A549 (cell line): ENCODE results near the gene CLDN2. TPM values are rescaled to one million over a fixed set of nuclear protein-coding genes. Genes with fewer than 3 reads are reported as not detected.
A peak's percentile ranks its signal among the peaks of the same experiment; 100 is the strongest.

Experiments used
- ATAC-seq, 2 experiments: fragments of 200-7000 bp in 1 of 2; fragments of >200 bp in 1 of 2; cut with Nextera tagmentation in 1 of 2; cut with Tn5 transposase in 1 of 2; 3 replicates each; pipeline versions ENCODE4 v1.8.0 to v1.9.1; 2018 to 2020; ENCODE audit warnings: mild to moderate bottlenecking in 1 of 2, moderate library complexity in 1 of 2
- CTCF ChIA-PET: fragments of 300-600 bp; sonication (Branson Sonifier 250); formaldehyde crosslinking; extraction: SDS; loops from one replicate; lab custom pipeline; 2021; ENCODE audit warnings: antibody characterized with exemption, inconsistent platforms; lab: Yijun Ruan, JAX
- POLR2A ChIA-PET: fragments of 350-600 bp; formaldehyde crosslinking; extraction: SDS; loops from one replicate; lab custom pipeline; 2021; ENCODE audit warnings: antibody characterized with exemption, inconsistent platforms; lab: Yijun Ruan, JAX
- DNase-seq, 2 experiments: peaks; one replicate each; pipeline versions ENCODE4 v3.0.0 to v3.0.0-alpha.2; 2011 to 2016; ENCODE audit warnings: low read depth in 1 of 2, low spot score in 1 of 2
- FAIRE-seq: peaks from 2 replicates; lab custom pipeline; 2011; peaks lifted over from hg19 to GRCh38; lab: Jason Lieb, UNC
- H3K27ac ChIP-seq, 2 experiments: fragments of >200 bp; sonication (Bioruptor Twin); formaldehyde crosslinking; 3 replicates each; pipeline ENCODE4 v1.5.1; 2016 to 2017
- H3K4me1 ChIP-seq: fragments of >200 bp; sonication (Bioruptor Twin); formaldehyde crosslinking; 3 replicates; pipeline ENCODE4 v1.6.1; 2016
- H3K4me2 ChIP-seq: fragments of >200 bp; sonication (Bioruptor Twin); formaldehyde crosslinking; 3 replicates; pipeline ENCODE4 v1.6.1; 2016
- H3K4me3 ChIP-seq: fragments of >200 bp; sonication (Bioruptor Twin); formaldehyde crosslinking; 3 replicates; pipeline ENCODE4 v1.5.1; 2016
- H3K9me3 ChIP-seq: fragments of >200 bp; sonication (Bioruptor Twin); formaldehyde crosslinking; 3 replicates; pipeline ENCODE4 v1.6.1; 2016
- ATOH8 ChIP-seq: fragments of 250-450 bp; sonication (Bioruptor Pico); IDR thresholded peaks from 2 replicates; pipeline ENCODE4 v1.5.0; 2020; ENCODE audit warnings: low read depth, mild to moderate bottlenecking, moderate library complexity
- BCL3 ChIP-seq: fragments of >200 bp; sonication (Bioruptor Twin); formaldehyde crosslinking; IDR thresholded peaks from 3 replicates; pipeline ENCODE4 v1.6.1; 2016
- CBX2 ChIP-seq: fragments of 200-600 bp; sonication (generic); IDR thresholded peaks from 2 replicates; pipeline ENCODE4 v1.6.1; 2016; ENCODE audit warnings: low read depth, mild to moderate bottlenecking, borderline replicate concordance
- CEBPB ChIP-seq, 2 experiments: fragments of >200 bp in 1 of 2; sonication (Bioruptor Twin) in 1 of 2; formaldehyde crosslinking in 1 of 2; IDR thresholded peaks; 2 replicates each; pipeline ENCODE4 v1.6.1; 2012 to 2016
- ELK1 ChIP-seq: fragments of 150-350 bp; IDR thresholded peaks from 2 replicates; pipeline ENCODE4 v1.6.1; 2014; ENCODE audit warnings: low read depth, mild to moderate bottlenecking, low read length
- EP300 ChIP-seq, 2 experiments: fragments of >200 bp; sonication (Bioruptor Twin); formaldehyde crosslinking; IDR thresholded peaks; 2 replicates in 1 of 2; 3 replicates in 1 of 2; pipeline ENCODE4 v1.6.1; 2016 to 2017
- ESRRA ChIP-seq: fragments of 150-350 bp; IDR thresholded peaks from 2 replicates; pipeline ENCODE4 v1.6.1; 2014; ENCODE audit warnings: mild to moderate bottlenecking, low read length, borderline replicate concordance
- FOSB ChIP-seq: fragments of 250-450 bp; sonication (Bioruptor Pico); IDR thresholded peaks from 2 replicates; pipeline ENCODE4 v1.5.0; 2020; ENCODE audit warnings: mild to moderate bottlenecking, moderate library complexity
- FOSL2 ChIP-seq, 2 experiments: fragments of 450-650 bp in 1 of 2; fragments of >200 bp in 1 of 2; sonication (Bioruptor Twin) in 1 of 2; formaldehyde crosslinking; IDR thresholded peaks; 2 replicates each; pipeline versions ENCODE4 v1.5.0 to v1.6.1; 2016 to 2020; ENCODE audit warnings: mild to moderate bottlenecking in 1 of 2, moderate library complexity in 1 of 2
- GATA3 ChIP-seq: IDR thresholded peaks from 2 replicates; pipeline ENCODE4 v1.6.1; 2012; ENCODE audit warnings: borderline replicate concordance
- HOXB13 ChIP-seq: fragments of 250-450 bp; sonication (Bioruptor Pico); IDR thresholded peaks from 2 replicates; pipeline ENCODE4 v1.5.0; 2020; ENCODE audit warnings: low read depth, mild to moderate bottlenecking, moderate library complexity
- HOXB5 ChIP-seq: fragments of 250-450 bp; sonication (Bioruptor Pico); IDR thresholded peaks from 2 replicates; pipeline ENCODE4 v1.5.0; 2020; ENCODE audit warnings: mild to moderate bottlenecking, moderate library complexity
- JUNB ChIP-seq: fragments of >200 bp; sonication (Bioruptor Twin); formaldehyde crosslinking; IDR thresholded peaks from 2 replicates; pipeline ENCODE4 v1.6.1; 2016
- MAFK ChIP-seq: fragments of 450-650 bp; IDR thresholded peaks from 2 replicates; pipeline ENCODE4 v1.6.1; 2014; ENCODE audit not compliant: partially characterized antibody
- MAZ ChIP-seq: fragments of 150-350 bp; IDR thresholded peaks from 2 replicates; pipeline ENCODE4 v1.6.1; 2014; ENCODE audit warnings: antibody characterized with exemption, low read depth, low read length, borderline replicate concordance
- MYC ChIP-seq: IDR thresholded peaks from 2 replicates; pipeline ENCODE4 v1.6.1; 2012; ENCODE audit warnings: mild to moderate bottlenecking, inconsistent platforms, low read length, improper control_type of control experiment, borderline replicate concordance
- NR3C1 ChIP-seq: fragments of >200 bp; sonication (Bioruptor Twin); formaldehyde crosslinking; IDR thresholded peaks from 3 replicates; pipeline ENCODE4 v1.6.1; 2017
- PBX3 ChIP-seq: IDR thresholded peaks from 2 replicates; pipeline ENCODE4 v1.6.1; 2012
- PHF8 ChIP-seq: fragments of 200-600 bp; sonication (generic); IDR thresholded peaks from 2 replicates; pipeline ENCODE4 v1.6.1; 2016; ENCODE audit warnings: low read depth, mild to moderate bottlenecking, antibody characterized with exemption, moderate library complexity, borderline replicate concordance
- RARB ChIP-seq: fragments of 250-450 bp; sonication (Bioruptor Pico); IDR thresholded peaks from 2 replicates; pipeline ENCODE4 v1.8.0; 2021; ENCODE audit warnings: mild to moderate bottlenecking, moderate library complexity
- RCOR1 ChIP-seq: fragments of 150-350 bp; IDR thresholded peaks from 2 replicates; pipeline ENCODE4 v1.6.1; 2014; ENCODE audit warnings: antibody characterized with exemption, low read length, low read depth
- SMC3 ChIP-seq: fragments of >200 bp; sonication (Bioruptor Twin); formaldehyde crosslinking; IDR thresholded peaks from 3 replicates; pipeline ENCODE4 v1.6.1; 2018; ENCODE audit warnings: inconsistent platforms
- ZNF302 ChIP-seq: fragments of 250-450 bp; sonication (Bioruptor Pico); IDR thresholded peaks from 2 replicates; pipeline ENCODE4 v1.9.0; 2021; ENCODE audit warnings: inconsistent platforms, mild to moderate bottlenecking, moderate library complexity
- WGBS: methylation state at CpG from one replicate; pipeline ENCODE4 v1.1.6; 2017; ENCODE audit errors: missing lambda C conversion rate; 5-methylcytosine and 5-hydroxymethylcytosine counted together
- polyA plus RNA-seq, 4 experiments: library from polyadenylated mRNA; depleted of rRNA in 3 of 4; stranded (reverse); fragments of >200 nt; fragmentation: RNase III in 1 of 4; extraction: RNeasy Plus Mini Kit Qiagen cat#74134 plus additional on column Dnase treatment in 1 of 4; gene quantifications; 2 replicates in 3 of 4; 3 replicates in 1 of 4; pipeline ENCODE4 v1.2.3, GENCODE V29; 2011 to 2017
- TF ChIP-seq, protein P1 (sequence below): fragments of >200 bp; sonication (Bioruptor Twin); formaldehyde crosslinking; IDR thresholded peaks from 3 replicates; pipeline ENCODE4 v1.5.1; 2016

The CLDN2 gene
- polyA plus RNA-seq, 2 of the 4 experiments (the other 2 are of a cell fraction), result 28.1 to 28.6 TPM

GRCh38 chrX:106973433-106974149 lies 53.4 kb downstream of the CLDN2 start (continued):
- TF ChIP-seq, protein P1, sequence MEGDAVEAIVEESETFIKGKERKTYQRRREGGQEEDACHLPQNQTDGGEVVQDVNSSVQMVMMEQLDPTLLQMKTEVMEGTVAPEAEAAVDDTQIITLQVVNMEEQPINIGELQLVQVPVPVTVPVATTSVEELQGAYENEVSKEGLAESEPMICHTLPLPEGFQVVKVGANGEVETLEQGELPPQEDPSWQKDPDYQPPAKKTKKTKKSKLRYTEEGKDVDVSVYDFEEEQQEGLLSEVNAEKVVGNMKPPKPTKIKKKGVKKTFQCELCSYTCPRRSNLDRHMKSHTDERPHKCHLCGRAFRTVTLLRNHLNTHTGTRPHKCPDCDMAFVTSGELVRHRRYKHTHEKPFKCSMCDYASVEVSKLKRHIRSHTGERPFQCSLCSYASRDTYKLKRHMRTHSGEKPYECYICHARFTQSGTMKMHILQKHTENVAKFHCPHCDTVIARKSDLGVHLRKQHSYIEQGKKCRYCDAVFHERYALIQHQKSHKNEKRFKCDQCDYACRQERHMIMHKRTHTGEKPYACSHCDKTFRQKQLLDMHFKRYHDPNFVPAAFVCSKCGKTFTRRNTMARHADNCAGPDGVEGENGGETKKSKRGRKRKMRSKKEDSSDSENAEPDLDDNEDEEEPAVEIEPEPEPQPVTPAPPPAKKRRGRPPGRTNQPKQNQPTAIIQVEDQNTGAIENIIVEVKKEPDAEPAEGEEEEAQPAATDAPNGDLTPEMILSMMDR, result no peak
- TF ChIP-seq ESRRA (peak; percentile 80; the same call in 1 of the 2 replicates), GATA3 (peak; percentile 46; the same call in 1 of the 2 replicates), FOSL2 (IDR thresholded peaks at IDR 0.05) (peak; percentile 55; the same call in 1 of the 2 replicates), FOSL2 (CRISPR knock-in tag; IDR thresholded peaks at IDR 0.05) (peak; percentile 46), SMC3 (no peak; the same call in 2 of the 3 replicates), EP300 (IDR thresholded peaks at IDR 0.05) (peak; percentile 62 to 86; a peak in 4 of 5 replicates), ELK1 (no peak), NR3C1 (no peak), MAFK (peak; percentile 6), MAZ (no peak), BCL3 (no peak), JUNB (peak; percentile 85), CEBPB (IDR thresholded peaks at IDR 0.05) (peak; percentile 72 to 81; a peak in 3 of 4 replicates), FOSB (CRISPR knock-in tag) (no peak), CBX2 (no peak), PHF8 (no peak), ATOH8 (no peak), RARB (CRISPR knock-in tag) (no peak)

GRCh38 chrX:106976416-106976815 lies 56.2 kb downstream of the CLDN2 start:
- no peaks in the 10 kb centered on the region for H3K9me3 ChIP-seq
- H3K4me3 ChIP-seq, result no peak overlapping the region
- peak overlapping the region in 1 of 2 experiments; percentile 7; a peak in 2 of 6 replicates for H3K27ac ChIP-seq
- POLR2A ChIA-PET, result no interaction called here
- peaks cover 56% of the 10 kb centered on the region for H3K4me1 ChIP-seq
- ATAC-seq (no peak), FAIRE-seq (peak; percentile 32), DNase-seq (no peak)
- 65% methylated on average over 3 of the region's 3 CpGs for WGBS
- H3K4me2 ChIP-seq, result no peak overlapping the region
- CTCF ChIA-PET, result no interaction called here
- TF ChIP-seq PBX3 (no peak), HOXB13 (CRISPR knock-in tag) (no peak), ZNF302 (no peak), HOXB5 (no peak), RCOR1 (no peak), CEBPB (IDR thresholded peaks at IDR 0.05) (no peak), ELK1 (no peak), MYC (no peak)
